Midbrain (tissue), 1 donor: ENCODE results near the gene PITPNB.

ENCODE experiments used
- DNase-seq: peaks from one replicate; lab custom pipeline; 2025; lab: John Stamatoyannopoulos, UW

Gene PITPNB

GRCh38 chr22:27880778-27881394 is 38.2 kb downstream of the PITPNB start:
- DNase-seq = peak; percentile 86

- peak; percentile 31 for DNase-seq
Measured at GRCh38 chr22:27879923-27880322, 39.1 kb downstream of the PITPNB start.

GRCh38 chr22:27878541-27878940 is 40.5 kb downstream of the PITPNB start:
- DNase-seq = no peak

DNA sequence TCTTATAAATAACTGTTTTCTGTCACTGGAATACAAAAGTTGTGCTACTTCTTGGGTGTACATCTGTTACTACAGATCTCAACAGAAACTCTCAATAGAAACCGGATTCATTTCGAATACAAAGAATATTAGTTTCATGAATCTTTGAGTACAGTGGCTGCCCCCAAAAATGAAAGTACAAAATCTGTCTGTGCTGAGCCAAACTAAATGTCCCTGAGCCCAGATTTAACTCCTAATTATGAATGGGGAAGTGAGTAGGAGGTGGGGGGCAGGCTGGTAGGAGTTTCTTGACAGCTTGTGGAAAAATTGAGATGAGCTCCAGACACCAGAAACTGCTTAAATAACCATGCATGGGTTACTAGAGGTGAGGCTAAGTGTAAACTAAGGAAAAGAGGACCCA is 41.6 kb downstream of the PITPNB start:
- no peak for DNase-seq

DNA sequence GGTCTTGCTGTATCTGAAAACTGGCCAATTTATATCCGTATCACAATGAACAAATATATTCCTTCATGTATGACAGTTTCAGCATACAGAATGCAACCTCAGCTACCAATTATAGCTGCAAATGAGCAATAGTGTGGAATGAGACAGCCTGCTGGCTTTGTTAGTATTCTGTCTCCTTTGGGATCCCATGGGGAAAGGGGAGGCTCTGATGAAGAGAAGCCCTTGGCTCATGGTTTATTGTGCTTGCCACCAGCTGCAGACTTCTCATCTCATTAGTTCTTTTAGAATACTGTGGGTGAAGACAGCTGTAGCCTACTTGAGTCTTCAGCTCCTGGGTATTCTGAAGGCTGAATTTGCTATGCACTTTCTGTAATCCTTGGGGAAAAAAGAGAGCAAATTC is 42.4 kb downstream of the PITPNB start:
- peak; percentile 15 for DNase-seq

DNA sequence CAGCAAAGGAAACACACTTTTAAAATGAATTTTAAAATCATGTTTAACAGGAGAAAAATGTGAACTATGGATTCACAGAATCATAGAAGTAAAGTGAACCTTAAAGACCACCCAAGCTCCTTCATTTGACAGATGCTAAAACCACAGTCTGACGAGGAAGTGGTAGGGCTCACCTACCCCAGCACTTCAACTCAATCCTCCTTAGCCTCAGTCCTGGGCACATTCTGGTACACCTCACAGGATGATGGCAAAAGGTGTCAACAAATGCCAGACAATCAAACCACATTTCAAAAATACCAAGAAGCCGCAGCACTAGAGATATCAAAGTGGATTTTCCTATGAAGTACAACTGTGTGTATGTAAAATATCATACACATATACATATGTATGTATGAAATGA is 43.1 kb downstream of the PITPNB start:
- no peak for DNase-seq

- no peak for DNase-seq
Measured at GRCh38 chr22:27874764-27875163, 44.3 kb downstream of the PITPNB start.

- DNase-seq = no peak
Measured at GRCh38 chr22:27874185-27874584, 44.9 kb downstream of the PITPNB start.

DNA sequence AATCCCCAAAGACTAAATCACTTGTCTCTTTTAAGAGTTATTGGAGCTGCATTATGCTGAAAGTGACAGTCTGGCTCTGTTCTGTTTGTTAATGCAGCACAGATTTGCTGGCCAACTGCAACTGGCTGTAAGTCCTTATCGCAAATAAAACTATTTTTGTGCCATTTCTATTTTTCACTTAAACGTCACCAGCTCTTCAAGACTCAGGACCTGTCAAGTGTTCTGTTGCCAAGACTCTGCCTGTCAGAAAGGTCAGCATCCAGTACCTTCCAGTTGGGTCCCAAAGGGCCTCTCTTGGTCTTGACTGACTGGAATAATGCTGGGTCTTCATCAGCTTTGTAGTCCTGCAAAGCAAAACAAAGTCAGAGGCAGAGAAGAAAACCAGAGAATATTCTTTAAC is 45.6 kb downstream of the PITPNB start:
- peak; percentile 30 for DNase-seq

GRCh38 chr22:27872488-27872887 is 46.6 kb downstream of the PITPNB start:
- DNase-seq = no peak

DNA sequence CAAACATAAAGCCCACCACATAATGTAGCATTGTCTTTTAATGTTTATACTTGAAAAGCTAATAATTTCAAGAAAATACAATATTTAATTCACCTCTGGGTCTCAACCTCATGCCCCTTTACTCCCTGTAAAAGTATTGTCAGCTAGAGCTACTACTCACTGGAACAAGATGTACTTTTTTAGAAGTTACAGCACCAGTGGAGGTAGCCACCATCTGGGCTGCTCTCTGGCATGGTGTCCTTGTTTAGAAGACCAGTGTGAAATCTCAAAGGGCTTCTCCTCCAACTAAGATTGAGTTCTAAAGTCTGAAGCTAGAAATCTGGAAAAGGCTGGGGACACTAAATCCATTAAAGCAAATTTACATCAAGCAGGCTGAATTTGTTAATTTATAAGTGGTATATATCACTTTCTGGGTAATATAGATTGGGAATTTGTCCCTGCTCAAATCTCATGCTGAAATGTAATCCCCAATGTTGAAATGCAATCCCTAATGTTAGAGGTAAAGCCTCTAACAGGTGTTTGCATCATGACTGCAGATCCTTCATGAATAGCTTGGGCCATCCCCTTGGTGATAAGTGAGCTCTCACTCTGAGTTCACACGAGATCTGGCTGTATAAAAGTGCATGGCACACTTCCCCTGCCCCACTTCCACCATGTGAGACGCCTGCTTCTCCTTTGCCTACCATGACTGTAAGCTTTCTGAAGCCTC is 47.6 kb downstream of the PITPNB start:
- DNase-seq = no peak

- no peak for DNase-seq
Measured at GRCh38 chr22:27870234-27871191, 48.5 kb downstream of the PITPNB start.

GRCh38 chr22:27868732-27869282 is 50.2 kb downstream of the PITPNB start:
- DNase-seq = no peak

DNA sequence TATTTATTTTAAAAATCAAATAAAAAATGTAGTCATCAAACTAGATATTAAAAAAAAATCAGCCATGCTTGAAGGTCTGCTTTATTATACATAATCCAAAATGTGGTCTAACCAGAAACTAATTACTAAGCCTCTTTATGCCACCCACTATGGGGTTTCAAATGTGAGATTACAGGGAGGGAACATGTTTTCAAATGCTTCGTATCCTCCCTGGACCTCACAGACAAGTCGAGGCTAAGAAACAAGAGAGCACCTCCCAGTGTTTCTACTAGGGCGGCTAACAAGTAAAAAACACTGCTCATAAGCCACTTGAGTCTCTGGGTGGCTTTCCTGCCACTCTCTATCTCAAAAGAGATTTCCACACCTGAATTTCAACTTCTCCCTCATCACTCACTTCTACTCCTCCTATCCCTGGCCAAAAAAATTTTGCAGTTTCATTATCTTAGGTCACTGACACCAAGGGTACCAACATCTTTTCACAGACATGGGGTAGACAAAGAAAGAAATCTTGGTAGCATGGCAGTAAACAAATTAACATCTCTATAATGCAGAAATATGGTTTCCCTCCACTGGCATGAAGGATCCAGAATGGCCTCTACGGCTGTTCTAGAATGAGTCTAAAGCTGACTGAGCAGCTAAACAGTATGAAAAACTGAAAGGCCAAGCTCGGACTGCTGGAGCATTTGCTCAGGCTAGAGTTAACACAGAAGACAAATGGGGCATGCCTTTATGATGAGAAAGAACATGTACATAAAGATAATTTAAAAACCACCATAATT is 50.9 kb downstream of the PITPNB start:
- DNase-seq = no peak

DNA sequence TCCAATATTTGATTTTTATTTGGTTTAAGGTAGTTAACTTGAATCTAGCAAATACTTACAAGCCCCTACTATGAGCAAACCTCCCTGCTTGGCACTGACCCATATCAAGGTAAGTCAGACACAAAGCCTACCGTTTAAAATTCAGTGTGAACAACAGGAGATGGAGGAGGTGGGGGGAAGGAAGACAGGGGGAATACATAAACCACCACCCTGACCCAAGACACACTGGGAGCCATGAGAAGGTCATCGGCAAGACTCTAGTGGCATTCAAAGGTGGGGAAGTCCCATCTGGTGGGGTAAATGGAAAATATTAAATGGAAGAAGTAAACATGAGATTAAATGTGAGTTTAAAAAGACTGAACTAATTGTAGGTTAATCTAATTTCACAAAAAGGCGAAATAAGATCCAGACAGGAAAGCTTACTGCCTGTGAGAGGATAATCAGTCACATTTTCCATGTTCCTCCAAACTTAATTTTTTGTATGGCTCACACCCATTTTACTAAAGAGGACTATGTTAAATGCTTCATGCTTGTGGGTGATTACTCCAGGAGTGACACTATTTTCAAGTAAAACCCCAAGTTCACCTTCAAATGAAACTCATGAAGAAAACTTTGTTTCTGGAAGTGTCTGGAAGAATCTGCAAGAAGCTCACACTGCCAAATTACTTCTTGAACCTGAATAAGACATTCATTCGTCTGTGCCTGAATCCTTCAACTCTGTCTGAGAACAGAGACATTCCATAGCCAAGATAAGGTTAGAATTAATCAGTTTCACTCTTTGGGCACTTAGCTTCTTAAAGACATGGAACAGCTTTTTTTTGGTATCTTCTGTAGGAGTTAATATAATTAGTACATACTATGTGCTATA is 51.7 kb downstream of the PITPNB start:
- DNase-seq = no peak

- no peak for DNase-seq
Measured at GRCh38 chr22:27866135-27867084, 52.6 kb downstream of the PITPNB start.

GRCh38 chr22:27865496-27865895 is 53.6 kb downstream of the PITPNB start:
- no peak for DNase-seq

- no peak for DNase-seq
Measured at GRCh38 chr22:27863556-27863955, 55.5 kb downstream of the PITPNB start.

- DNase-seq = no peak
Measured at GRCh38 chr22:27863001-27863400, 56.1 kb downstream of the PITPNB start.
